HL-60/S4 treated with phorbol 12-myristate 13-acetate at 8.2 ng/mL for 4 days and 3 days (cell line): ENCODE data around the gene SCN4A.
"Not testable (repeated sequence)": the region's sequence is repeated elsewhere in the genome, so short reads cannot be mapped to it uniquely, and the experiment has no call there.

ENCODE experiments used
- in situ Hi-C: fragments of 300-500 bp; cut with MboI; formaldehyde crosslinking; loops from 2 replicates; pipeline ENCODE4 v1.15.0; 2022; ENCODE audit warnings: low sequenced_read_pairs

Gene SCN4A

GRCh38 chr17:63918789-63919305 lies 53.9 kb downstream of the SCN4A start, which contains the start of gene GH1:
TSS of gene GH1 (minus strand) at chr17:63918839. CDS start at chr17:63918776, 63 bp downstream.
- in situ Hi-C loops = loop anchor here (25.0 kb wide), 1 partner anchor 368 kb away; no protein-coding TSS in a partner anchor

DNA sequence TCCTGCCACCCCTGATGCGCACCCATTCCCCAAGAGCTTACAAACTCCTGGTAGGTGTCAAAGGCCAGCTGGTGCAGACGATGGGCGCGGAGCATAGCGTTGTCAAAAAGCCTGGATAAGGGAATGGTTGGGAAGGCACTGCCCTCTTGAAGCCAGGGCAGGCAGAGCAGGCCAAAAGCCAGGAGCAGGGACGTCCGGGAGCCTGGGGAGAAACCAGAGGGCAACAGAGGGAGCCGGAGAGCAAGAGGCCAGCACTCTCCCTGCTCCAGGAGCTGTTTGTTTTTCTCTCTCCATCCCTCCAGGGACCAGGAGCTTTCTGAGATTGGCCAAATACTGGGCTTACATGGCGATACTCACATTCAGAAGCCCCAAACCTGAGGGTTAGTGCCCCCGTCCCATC lies 54.4 kb downstream of the SCN4A start:
- in situ Hi-C loops = loop anchor here (25.0 kb wide), 1 partner anchor 369 kb away; no protein-coding TSS in a partner anchor

GRCh38 chr17:63917646-63918045 lies 55.1 kb downstream of the SCN4A start:
- in situ Hi-C loops = loop anchor here (25.0 kb wide), 1 partner anchor 370 kb away; no protein-coding TSS in a partner anchor

DNA sequence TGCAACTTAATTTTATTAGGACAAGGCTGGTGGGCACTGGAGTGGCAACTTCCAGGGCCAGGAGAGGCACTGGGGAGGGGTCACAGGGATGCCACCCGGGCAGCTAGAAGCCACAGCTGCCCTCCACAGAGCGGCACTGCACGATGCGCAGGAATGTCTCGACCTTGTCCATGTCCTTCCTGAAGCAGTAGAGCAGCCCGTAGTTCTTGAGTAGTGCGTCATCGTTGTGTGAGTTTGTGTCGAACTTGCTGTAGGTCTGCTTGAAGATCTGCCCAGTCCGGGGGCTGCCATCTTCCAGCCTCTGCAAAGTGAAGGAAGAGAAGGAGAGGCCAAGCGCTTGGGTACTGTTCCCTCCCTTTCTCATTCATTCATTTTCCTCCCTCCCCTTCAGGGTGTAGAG lies 55.5 kb downstream of the SCN4A start:
- in situ Hi-C loops = loop anchor here (25.0 kb wide), 1 partner anchor 370 kb away; no protein-coding TSS in a partner anchor

- in situ Hi-C loops = loop anchor here (25.0 kb wide), 1 partner anchor 371 kb away; no protein-coding TSS in a partner anchor
These were observed 56.0 kb downstream of the SCN4A start for GRCh38 chr17:63916566-63917185.

DNA sequence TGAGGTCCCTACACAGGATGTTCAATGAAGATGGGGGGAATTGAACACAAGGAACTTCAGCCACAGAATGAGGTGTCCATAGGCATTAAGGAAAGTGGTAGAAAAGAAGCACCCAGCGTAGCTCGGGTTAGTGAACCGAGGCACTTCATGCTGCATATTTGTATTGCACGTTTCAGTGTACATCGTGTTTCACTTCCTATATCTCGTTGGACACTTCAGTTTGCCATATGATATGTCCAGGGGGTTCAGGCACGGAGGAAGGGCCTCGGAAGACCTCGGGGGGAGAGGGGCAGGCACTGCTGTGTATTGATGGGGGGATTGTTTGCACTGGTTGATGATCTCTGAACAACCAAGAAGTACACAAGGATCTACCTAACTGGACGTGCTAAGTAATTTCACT lies 57.0 kb downstream of the SCN4A start:
- in situ Hi-C loops = loop anchor here (25.0 kb wide), 1 partner anchor 372 kb away; no protein-coding TSS in a partner anchor

DNA sequence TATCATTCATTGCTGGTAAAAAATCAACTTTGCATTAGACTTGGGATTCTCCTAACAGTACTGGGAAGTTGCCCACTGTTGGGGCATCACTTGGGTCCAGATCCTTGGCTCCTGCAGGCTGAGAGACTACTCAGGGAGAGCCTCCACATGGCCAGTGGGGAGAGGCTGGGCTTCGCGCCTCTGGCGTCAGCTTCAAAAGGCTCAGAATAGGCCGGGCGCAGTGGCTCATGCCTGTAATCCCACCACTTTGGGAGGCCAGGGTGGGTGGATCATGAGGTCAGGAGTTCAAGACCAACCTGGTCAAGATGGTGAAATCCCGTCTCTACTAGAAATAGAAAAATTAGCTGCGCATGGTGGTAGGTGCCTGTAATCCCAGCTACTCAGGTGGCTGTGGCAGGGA lies 58.2 kb downstream of the SCN4A start:
- in situ Hi-C loops = loop anchor here (25.0 kb wide), 1 partner anchor 373 kb away; no protein-coding TSS in a partner anchor

- in situ Hi-C loops = loop anchor here (25.0 kb wide), 1 partner anchor 376 kb away; no protein-coding TSS in a partner anchor
These were observed 61.0 kb downstream of the SCN4A start for GRCh38 chr17:63911657-63912100.

DNA sequence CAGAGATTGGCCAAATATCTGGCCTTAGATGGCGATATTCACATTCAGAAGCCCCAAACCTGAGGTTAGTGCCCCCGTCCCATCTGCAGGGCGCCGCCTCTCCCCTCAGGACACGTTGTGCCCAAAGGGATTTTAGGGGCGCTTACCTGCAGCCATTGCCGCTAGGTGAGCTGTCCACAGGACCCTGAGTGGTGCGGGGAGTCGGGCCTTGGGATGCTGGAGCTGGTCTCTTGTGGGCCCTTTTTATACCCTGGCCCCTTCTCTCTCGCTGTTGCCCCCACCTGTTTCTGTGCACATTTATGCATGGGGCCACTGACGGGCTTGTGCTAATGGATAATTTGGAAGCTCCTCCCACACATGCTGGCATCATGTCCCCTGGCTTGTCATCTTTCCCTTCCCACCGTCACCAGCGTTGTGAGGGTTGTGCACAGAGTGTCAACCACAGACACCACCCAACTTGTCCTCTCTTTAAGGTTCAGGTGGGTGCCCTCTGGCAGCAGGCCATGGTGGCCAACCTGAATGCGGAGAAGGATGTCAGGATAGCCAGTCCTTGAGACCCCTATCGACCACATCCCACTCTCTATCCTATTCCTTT lies 61.6 kb downstream of the SCN4A start, which contains the start of gene CSHL1:
CSHL1 (minus strand) TSS at position 218 of the 595 bp plus-strand sequence; CDS start at position 156, 62 bp downstream.
- in situ Hi-C loops = loop anchor here (25.0 kb wide), 1 partner anchor 376 kb away; no protein-coding TSS in a partner anchor

GRCh38 chr17:63910096-63910495 lies 62.6 kb downstream of the SCN4A start:
- in situ Hi-C loops = loop anchor here (25.0 kb wide), 1 partner anchor 377 kb away; no protein-coding TSS in a partner anchor

- in situ Hi-C loops = loop anchor here (25.0 kb wide), 1 partner anchor 378 kb away; no protein-coding TSS in a partner anchor
These were observed 63.1 kb downstream of the SCN4A start for GRCh38 chr17:63909586-63909985.

- in situ Hi-C loops = loop anchor here (25.0 kb wide), 1 partner anchor 380 kb away; no protein-coding TSS in a partner anchor
These were observed 65.4 kb downstream of the SCN4A start for GRCh38 chr17:63907161-63907778.

DNA sequence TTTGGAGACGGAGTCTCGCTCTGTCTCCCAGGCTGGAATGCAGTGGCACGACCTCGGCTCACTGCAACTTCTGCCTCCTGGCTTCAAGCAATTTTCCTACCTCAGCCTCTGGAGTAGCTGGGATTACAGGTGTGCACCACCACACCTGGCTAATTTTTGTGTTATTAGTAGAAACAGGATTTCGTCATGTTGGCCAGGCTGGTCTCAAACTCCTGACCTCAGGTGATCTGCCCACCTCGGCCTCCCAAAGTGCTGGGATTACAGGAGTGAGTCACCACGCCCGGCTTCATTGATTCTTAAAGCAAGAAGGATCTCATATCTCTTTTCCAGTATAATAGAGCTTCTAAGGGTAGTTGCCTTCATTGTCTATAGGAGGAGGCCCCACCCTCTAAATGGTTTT lies 67.9 kb downstream of the SCN4A start:
- in situ Hi-C loops = loop anchor here (25.0 kb wide), 1 partner anchor 383 kb away; no protein-coding TSS in a partner anchor

GRCh38 chr17:63903787-63904201 lies 68.9 kb downstream of the SCN4A start:
- in situ Hi-C loops = loop anchor here (25.0 kb wide), 1 partner anchor 384 kb away; no protein-coding TSS in a partner anchor

GRCh38 chr17:63901971-63902370 lies 70.7 kb downstream of the SCN4A start:
- in situ Hi-C loops = loop anchor here (25.0 kb wide), 1 partner anchor 385 kb away; no protein-coding TSS in a partner anchor

DNA sequence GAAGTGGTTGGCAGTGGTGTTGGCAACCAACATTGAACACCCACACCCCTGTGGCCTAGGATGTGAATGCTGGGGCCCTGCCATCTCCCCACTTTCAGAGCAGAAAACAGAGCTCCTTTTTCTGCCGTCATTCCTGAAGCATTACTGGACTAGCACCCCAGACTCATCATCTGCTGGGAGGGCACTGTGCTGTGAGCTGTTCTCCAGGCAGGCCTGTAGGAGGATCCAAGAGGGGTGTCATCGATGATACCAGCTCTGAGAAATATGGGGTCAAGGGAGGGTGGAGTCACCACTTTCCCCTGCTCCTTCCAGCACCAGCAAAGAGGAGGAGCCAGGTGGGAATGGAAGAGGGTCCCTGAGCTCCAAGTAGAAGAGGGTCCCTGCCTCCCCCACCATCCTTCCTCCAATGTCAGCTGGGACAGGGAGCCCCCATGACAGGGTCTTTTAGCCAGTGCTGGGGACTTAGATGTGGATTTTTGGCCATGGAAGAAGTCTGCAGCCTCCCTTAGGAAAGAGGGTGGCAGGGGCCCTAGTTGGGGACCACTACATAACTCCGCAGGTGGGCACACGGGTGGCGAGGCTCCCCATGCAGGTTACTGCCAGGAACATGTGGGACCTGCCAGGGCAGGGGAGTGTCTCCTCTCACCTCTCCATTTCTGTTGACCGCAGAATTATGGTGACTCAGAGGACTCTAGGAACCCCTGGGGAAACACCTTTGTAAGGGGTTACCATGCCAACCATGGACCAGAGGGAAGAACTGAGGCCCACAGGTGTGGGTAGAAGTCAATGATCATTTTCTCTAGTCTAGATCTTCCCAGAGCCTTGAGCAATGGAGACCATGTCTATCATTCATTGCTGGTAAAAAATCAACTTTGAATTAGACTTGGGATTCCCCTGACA lies 73.6 kb downstream of the SCN4A start:
- in situ Hi-C loops = not testable (repeated sequence)

DNA sequence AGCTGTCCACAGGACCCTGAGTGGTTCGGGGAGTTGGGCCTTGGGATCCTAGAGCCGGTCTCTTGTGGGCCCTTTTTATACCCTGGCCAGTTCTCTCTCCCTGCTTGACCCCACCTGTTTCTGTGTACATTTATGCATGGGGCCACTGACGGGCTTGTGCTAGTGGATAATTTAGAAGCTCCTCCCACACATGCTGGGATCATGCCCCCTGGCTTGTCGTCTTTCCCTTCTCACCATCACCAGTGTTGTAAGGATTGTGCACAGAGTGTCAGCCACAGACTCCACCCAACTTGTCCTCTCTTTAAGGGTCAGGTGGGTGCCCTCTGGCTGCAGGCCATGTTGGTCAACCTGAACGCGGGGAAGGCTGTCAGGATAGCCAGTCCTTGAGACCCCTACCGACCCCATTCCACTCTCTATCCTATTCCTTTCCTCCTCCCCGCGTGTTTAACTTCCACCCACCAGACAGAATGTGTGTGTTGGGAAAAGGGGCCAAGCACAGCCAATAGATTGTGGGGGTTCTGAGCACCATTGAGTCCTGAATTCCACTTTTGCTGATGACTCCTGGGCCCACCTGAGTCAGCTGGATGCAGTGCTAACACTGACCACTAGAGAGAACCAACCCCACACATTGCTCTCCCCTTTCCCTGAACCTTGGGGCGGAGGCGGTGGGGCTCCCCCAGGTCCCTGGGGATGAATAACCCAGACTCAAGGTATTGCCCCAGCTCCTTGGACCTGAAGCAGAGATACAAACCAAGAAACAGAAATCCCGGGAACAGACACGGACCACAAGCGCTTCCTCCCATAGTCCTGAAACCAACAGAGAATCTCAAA lies 76.0 kb downstream of the SCN4A start, which contains the start of gene CSH1:
CSH1 (minus strand) TSS at position 51 of the 831 bp plus-strand sequence. CDS start 63 bp downstream, outside the sequence.
- in situ Hi-C loops = not testable (repeated sequence)

- in situ Hi-C loops = not testable (repeated sequence)
These were observed 77.9 kb downstream of the SCN4A start for GRCh38 chr17:63894821-63895220.
